Mesothelial cell of epicardium (in vitro differentiated cells): ENCODE data around the gene ST3GAL3. TPM values are rescaled to one million over a fixed set of nuclear protein-coding genes. Genes with fewer than 3 reads are reported as not detected.

Source experiments
- DNase-seq, 2 experiments: peaks; one replicate each; pipeline ENCODE4 v3.0.0; 2021; ENCODE audit warnings: low spot score in 2 of 2; ENCODE audit not compliant: unreplicated experiment in 2 of 2
- H3K27ac Mint-ChIP-seq: 2 replicates; pipeline ENCODE4 v1.8.0; 2021; ENCODE audit warnings: mixed read lengths
- H3K27me3 Mint-ChIP-seq: 2 replicates; pipeline ENCODE4 v1.8.0; 2021; ENCODE audit warnings: low read depth, mixed read lengths
- H3K36me3 Mint-ChIP-seq: 2 replicates; pipeline ENCODE4 v1.8.0; 2021; ENCODE audit warnings: mixed read lengths
- H3K4me1 Mint-ChIP-seq: 2 replicates; pipeline ENCODE4 v1.8.0; 2021; ENCODE audit warnings: mixed read lengths
- H3K4me3 Mint-ChIP-seq: 2 replicates; pipeline ENCODE4 v1.8.0; 2021; ENCODE audit warnings: mild to moderate bottlenecking, moderate library complexity, mixed read lengths
- H3K9me3 Mint-ChIP-seq: 2 replicates; pipeline ENCODE4 v1.8.0; 2021; ENCODE audit warnings: mixed read lengths
- CTCF ChIP-seq: fragments of 200-600 bp; sonication (generic); IDR thresholded peaks from one replicate; pipeline ENCODE4 v1.5.0; 2021; ENCODE audit warnings: antibody characterized with exemption; ENCODE audit not compliant: unreplicated experiment
- total RNA-seq: library from RNA; stranded (reverse); gene quantifications from 3 replicates; pipeline ENCODE4 v1.2.1, GENCODE V29; 2021

ST3GAL3 gene
- total RNA-seq, 1 donor from 2014 or later = 31.0 TPM

DNA sequence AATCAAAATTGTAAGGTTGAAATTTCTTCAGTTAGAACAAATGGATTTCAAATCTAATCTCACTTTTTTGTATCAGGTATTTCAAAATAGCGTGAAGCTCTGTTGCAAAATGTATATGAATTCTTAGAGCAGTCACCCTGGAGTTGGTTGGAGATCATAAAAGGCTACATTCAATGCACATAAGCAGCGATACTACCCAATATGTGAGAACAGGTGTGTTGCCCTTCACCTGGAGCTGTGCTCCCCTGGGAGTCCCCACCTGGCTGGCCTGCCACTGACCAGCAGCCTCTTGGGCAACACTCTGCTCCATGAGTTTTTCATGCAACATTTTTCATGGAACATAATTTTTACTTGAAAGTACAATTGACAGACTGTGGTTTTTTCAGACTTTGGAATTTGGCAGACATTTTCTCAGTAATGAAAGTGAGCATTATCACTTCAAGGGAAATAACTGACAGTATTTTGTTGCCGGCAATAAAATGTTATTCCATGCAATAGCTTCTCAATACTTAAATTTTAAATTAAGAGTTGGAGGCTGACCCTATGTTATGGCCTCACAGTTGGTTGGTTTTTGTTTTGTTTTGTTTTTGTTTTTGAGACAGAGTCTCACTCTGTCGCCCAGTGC is 95.1 kb downstream of the ST3GAL3 start:
- no peak for DNase-seq
- Mint-ChIP-seq H3K4me3 (no peak overlapping the region), H3K27me3 (no peaks in the 10 kb centered on the region), H3K27ac (no peak overlapping the region), H3K4me1 (peaks cover 11% of the 10 kb centered on the region), H3K36me3 (peaks cover 10% of the 10 kb centered on the region), H3K9me3 (peaks cover 2% of the 10 kb centered on the region)
- no peak for TF ChIP-seq CTCF

DNA sequence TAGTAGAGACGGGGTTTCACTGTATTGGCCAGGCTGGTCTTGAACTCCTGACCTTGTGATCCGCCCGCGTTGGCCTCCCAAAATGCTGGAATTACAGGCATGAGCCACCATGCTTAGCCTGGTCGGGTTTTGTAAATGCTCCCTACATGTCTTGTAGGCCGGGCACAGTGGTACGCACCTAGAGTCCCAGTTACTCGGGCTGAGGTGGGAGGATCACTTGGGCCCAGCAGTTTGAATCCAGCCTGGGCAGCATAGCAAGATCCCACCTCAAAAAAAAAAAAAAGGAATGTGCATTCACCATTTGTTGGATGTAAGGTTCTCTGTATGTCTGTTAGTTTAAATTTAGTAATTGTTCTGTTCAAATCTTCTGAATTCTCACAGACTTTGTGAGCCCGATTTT is 95.8 kb downstream of the ST3GAL3 start:
- H3K9me3 Mint-ChIP-seq = peaks cover 6% of the 10 kb centered on the region
- no peak for TF ChIP-seq CTCF
- peaks cover 12% of the 10 kb centered on the region for H3K36me3 Mint-ChIP-seq
- no peak for DNase-seq
- H3K27ac Mint-ChIP-seq = no peak overlapping the region
- H3K27me3 Mint-ChIP-seq = no peaks in the 10 kb centered on the region
- H3K4me3 Mint-ChIP-seq = no peak overlapping the region
- peaks cover 11% of the 10 kb centered on the region for H3K4me1 Mint-ChIP-seq

GRCh38 chr1:43803646-43804045 is 96.3 kb downstream of the ST3GAL3 start:
- Mint-ChIP-seq H3K27ac (no peak overlapping the region), H3K4me3 (no peak overlapping the region), H3K36me3 (peaks cover 17% of the 10 kb centered on the region), H3K4me1 (peaks cover 11% of the 10 kb centered on the region), H3K9me3 (peaks cover 12% of the 10 kb centered on the region), H3K27me3 (no peaks in the 10 kb centered on the region)
- no peak for DNase-seq
- TF ChIP-seq CTCF = no peak

DNA sequence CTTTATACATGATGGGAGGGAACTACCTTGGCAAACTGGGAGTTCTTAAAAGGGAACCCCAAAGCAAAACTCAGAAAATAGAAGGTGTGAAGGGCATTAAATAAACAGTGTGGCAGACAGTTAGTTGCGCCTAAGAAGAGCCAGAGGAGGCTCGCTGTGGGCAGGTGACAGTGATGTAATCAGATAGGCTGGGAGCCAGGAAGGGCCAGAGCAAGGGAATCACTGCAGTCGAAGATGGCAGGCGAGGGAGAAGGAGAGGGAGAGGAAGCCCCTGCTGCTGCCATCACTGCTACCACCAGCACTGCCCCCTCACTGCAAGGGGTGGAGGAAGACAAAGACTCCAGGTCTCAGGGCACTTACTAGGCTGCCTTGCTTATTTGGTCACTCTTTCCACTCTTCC is 97.2 kb downstream of the ST3GAL3 start:
- Mint-ChIP-seq H3K4me1 (peaks cover 10% of the 10 kb centered on the region), H3K9me3 (peaks cover 18% of the 10 kb centered on the region), H3K27ac (no peak overlapping the region), H3K4me3 (no peak overlapping the region), H3K36me3 (peaks cover 21% of the 10 kb centered on the region), H3K27me3 (no peaks in the 10 kb centered on the region)
- no peak for DNase-seq
- no peak for TF ChIP-seq CTCF

DNA sequence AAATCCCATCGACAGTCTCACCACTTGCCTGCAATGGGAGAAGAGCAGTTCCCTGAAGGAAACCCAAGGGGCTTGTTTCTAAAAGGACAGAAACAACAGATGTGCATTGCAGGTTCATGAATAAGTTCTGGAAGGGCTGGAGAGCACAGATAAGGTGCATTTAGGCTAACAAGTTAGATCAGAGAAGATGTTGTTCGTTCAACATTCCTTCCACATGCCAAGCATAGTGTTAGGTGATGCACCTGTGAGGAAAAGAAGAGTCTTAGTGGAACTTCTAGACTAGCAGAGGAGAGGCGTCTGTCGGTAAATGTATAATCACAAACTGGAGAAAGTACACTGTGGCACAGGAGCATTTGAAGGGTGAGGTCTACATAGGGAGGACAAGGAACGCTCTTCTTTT is 98.0 kb downstream of the ST3GAL3 start:
- Mint-ChIP-seq H3K9me3 (peaks cover 18% of the 10 kb centered on the region), H3K36me3 (peaks cover 19% of the 10 kb centered on the region), H3K27ac (no peak overlapping the region), H3K4me1 (peaks cover 3% of the 10 kb centered on the region), H3K4me3 (no peak overlapping the region), H3K27me3 (no peaks in the 10 kb centered on the region)
- no peak for DNase-seq
- no peak for TF ChIP-seq CTCF

GRCh38 chr1:43806183-43806582 is 98.8 kb downstream of the ST3GAL3 start:
- Mint-ChIP-seq H3K36me3 (peaks cover 24% of the 10 kb centered on the region), H3K27ac (no peak overlapping the region), H3K4me3 (no peak overlapping the region), H3K27me3 (no peaks in the 10 kb centered on the region), H3K4me1 (no peaks in the 10 kb centered on the region), H3K9me3 (peaks cover 18% of the 10 kb centered on the region)
- TF ChIP-seq CTCF = no peak
- DNase-seq = no peak
